HG02610 (cell line): ENCODE results near the gene DENND6A.
"Not testable (repeated sequence)": the region's sequence is repeated elsewhere in the genome, so short reads cannot be mapped to it uniquely, and the experiment has no call there.

Experiments
- ATAC-seq: cut with Tn5 transposase; IDR thresholded peaks from one replicate; pipeline ENCODE4 v1.9.1; 2021; ENCODE audit warnings: mild to moderate bottlenecking, moderate library complexity; ENCODE audit not compliant: unreplicated experiment

DENND6A gene

DNA sequence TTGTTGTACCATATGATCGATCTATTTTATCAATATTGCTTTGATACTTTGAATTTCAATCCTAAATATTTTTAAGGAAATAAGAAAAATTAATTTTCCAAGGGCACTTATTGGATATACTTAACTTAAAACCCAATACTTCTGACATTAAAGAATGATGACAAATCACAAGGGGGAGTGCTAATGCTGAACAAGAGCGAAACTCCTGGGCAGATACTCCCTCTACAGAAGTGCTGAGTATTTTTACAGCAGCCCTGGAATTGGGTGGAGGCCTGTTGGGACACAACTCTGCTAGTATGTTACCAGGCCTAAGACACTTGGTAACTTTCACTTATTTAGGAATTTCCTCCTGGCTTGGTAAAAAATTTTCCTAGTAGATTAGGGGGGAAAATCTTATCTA lies 46.2 kb downstream of the DENND6A start:
- ATAC-seq: no peak

DNA sequence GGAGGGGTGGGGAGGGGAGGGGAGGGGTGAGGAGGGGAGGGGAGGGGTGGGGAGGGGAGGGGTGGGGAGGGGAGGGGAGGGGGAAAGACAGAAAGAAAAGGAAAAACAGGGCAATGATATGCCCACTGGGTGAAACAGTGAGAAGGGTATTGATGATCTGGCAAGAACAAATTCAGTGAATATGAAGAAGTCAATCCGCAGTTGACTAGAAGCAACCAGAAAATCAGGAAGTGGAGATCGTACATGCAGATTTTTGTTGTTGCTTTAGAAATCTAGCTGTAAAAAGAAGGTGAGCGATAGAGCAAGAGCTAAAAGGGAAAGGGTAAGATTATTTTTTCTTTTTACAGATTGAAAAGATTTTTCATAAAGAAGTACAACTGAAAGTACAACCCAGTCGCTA lies 48.1 kb downstream of the DENND6A start:
- ATAC-seq: no peak

DNA sequence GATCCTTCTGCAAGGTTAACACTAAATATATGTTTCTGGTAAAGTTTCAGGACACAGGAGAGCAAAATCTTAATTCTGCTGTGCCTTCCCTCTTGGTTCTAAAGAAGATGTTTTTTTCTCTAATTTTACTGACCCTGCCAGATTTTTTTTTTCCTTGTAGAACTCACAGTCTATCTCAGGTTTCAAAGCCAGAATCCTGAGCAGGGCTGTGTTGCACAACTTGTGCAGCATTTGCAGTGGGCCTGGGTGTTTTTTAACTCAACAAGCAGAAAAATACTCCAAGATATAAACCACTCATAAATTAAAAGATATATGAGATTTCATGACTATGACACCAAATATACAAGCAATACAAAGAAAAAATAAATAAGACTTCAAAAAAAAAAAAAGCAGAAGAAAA lies 55.5 kb downstream of the DENND6A start:
- no peak for ATAC-seq

DNA sequence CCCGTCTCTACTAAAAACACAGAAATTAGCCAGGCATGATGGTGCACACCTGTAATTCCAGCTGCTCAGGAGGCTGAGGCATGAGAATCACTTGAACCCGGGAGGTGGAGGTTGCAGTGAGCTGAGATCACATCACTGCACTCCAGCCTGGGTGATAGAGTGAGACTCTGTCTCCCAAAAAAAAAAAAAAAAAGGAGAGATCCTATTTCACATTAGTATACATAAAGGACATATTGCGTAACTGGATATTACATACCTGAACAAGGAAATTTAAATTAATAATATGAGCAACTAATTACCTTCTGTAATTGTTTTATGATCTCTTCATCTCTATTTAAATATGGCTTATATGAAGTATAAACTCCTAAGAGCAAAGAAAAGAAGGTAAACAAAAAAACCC lies 58.6 kb downstream of the DENND6A start:
- ATAC-seq: not testable (repeated sequence)

DNA sequence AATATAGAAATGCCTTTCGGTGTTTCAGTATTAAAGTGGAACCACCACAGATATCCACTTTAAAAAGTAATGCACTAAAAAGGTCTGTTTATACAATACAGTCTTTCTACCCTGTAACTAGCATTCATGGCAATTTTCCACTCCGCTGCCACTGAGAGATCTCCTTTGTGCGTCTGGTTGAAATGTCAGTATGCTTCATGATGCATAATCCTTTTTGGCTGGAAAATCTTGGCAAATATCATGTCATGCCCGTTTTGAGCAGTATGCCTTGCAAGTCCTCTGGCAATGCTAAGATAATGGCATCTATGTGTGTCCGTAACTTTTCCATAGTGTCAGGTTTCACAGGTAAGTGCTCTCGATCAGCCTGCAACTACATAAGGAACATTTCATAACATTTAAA lies 64.9 kb downstream of the DENND6A start:
- ATAC-seq: no peak

DNA sequence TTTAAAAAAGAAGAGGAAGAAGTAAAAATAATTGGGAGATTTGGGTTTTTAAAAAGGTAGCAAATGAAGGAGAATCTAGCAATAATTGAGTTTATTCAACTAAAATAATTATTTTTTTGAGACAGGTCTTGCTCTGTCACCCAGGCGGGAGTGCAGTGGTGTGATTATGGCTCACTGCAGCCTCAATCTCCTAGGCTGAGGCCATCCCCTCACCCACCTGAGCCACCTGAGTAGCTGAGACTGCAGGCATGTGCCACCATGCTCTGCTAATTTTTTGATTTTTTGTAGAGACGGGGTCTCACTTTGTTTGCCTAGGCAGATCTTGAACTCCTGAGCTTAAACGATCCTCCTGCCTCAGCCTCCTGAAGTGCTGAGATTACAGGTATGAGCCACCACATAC lies 68.1 kb downstream of the DENND6A start:
- no peak for ATAC-seq

DNA sequence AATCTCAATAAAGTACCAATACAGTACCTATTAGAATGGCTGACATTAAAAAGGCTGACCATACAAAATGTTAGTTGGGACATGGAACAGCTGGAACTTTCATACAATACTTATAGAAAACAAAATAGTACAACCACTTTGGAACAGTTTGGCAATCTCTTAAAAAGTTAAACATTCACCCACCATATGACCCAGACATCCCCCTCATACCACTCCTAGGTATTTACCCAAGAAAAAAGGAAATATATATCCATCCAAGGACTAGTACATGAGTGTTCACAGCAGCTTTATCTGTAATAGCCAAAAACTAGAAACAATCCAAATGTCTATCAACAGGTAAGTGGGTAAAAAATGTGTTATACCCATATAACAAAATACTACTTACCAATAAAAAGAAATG lies 70.5 kb downstream of the DENND6A start:
- no peak for ATAC-seq

DNA sequence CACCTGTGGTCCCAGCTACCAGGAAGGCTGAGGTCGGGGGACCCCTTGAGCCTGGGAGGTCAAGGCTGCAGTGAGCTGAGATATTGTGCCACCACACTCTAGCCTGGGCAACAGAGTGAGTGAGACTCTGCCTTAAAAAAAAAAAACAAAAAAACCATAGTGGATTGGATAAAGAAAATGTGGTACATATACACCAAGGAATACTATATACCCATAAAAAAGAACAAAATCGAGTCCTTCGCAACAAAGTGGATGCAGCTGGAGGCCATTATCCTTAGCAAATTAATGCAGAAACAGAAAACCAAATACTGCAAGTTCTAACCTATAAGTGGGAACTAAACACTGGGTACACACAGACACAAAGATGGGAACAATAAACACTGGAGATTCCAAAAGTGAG lies 75.1 kb downstream of the DENND6A start:
- ATAC-seq: no peak

DNA sequence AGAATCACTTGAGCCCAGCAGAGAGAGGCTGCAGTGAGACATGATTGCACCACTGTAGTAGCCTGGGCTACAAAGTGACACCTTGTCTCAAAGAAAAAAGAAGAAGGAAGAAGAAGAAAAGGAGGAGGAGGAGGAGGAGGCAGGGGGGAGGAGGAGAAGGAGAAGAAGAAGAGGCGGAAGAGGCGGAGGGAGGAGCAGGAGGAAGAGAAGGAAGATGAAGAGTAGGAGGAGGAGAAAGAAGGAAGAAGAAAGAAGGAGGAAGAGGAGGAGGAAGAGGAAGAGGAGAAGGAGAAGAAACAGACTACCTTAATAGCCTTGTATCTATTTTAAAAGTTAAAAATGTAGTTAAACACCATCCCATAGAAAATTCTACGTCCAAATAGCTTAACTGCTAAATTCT lies 76.6 kb downstream of the DENND6A start:
- no peak for ATAC-seq

DNA sequence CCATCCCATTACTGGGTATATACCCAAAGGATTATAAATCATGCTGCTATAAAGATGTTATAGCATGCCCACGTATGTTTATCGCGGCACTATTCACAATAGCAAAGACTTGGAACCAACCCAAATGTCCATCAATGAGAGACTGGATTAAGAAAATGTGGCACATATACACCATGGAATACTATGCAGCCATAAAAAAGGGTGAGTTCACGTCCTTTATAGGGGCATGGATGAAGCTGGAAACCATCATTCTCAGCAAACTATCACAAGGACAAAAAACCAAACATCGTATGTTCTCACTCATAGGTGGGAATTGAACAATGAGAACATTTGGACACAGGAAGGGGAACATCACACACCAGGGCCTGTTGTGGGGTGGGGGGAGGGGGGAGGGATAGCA lies 81.0 kb downstream of the DENND6A start:
- not testable (repeated sequence) for ATAC-seq

DNA sequence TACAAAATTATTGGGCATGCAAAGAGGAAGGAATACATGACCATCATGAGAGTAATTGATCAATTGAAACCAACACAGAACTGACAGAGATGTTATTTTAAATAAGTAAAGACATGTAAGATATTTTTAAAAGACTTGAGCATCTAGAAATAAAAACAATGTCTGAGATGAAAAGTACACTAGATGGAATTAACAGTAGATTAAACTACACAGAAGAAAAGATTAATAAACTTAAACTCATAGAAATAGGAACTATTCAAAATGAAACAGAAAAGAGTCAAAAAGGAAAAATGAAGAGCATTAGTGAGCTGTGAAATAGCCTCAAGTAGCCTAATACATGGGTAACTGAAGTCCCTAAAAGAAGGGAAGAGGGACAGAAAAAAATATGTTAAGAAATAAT lies 87.2 kb downstream of the DENND6A start:
- no peak for ATAC-seq

DNA sequence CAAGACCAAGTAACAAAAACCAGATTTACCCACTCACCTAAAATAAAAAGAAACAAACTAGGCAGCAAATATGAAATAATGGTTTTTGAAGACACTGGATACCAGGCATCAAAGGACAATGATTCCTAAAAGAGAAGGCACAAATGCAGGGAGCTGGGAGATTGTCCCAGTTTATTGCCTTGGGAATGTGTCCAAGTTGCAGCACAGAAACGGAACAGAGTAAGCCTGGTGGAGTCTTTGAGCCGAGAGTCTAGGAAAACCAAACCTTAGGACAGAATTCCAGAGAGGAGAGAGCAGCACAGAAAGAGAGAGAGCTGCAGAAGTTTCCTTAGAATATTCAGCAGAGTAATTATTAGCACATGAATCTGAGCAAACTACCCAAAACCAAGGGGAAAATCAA lies 87.9 kb downstream of the DENND6A start:
- ATAC-seq: no peak

DNA sequence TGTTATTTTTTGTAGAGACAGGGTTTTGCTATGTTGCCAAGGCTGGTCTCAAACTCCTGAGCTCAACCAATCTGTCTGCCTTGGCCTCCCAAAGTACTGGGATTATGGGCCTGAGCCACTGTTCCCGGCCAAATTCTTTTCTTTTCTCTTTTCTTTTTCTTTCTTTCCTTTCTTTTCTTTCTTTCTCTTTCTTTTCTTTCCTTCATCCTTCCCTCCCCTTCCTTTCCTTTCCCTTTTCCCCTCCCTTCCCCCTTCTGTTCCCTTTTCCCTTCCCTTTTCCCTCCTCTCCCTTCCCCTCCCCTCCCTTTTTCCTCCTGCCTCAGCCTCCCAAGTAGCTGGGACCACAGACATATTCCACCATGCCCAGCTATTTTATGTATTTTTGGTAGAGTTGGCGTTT lies 92.7 kb downstream of the DENND6A start:
- no peak for ATAC-seq

DNA sequence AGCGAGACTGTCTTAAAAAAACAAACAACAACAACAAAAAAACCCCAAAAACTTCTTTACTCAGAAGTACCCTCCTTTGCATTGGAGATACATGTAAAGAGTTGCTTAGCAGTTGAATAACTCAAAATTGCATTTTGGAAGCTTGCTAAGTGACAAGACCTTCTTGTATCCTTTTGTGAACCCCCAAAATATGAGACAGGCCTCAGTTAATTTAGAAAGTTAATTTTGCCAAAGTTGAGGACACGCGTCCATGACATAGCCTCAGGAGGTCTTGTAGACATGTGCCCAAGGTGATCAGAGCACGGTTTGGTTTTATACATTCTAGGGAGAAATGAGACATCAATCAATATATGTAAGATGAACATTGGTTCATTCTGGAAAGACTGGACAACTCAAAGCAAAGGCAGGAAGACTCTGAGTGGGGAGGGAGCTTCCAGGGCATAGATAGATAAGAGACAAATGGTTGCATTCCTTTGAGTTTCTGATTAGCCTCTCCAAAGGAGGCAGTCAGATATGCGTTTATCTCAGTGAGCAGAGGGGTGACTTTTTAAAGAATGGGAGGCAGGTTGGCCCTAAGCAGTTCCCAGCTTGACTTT lies 94.0 kb downstream of the DENND6A start:
- no peak for ATAC-seq

DNA sequence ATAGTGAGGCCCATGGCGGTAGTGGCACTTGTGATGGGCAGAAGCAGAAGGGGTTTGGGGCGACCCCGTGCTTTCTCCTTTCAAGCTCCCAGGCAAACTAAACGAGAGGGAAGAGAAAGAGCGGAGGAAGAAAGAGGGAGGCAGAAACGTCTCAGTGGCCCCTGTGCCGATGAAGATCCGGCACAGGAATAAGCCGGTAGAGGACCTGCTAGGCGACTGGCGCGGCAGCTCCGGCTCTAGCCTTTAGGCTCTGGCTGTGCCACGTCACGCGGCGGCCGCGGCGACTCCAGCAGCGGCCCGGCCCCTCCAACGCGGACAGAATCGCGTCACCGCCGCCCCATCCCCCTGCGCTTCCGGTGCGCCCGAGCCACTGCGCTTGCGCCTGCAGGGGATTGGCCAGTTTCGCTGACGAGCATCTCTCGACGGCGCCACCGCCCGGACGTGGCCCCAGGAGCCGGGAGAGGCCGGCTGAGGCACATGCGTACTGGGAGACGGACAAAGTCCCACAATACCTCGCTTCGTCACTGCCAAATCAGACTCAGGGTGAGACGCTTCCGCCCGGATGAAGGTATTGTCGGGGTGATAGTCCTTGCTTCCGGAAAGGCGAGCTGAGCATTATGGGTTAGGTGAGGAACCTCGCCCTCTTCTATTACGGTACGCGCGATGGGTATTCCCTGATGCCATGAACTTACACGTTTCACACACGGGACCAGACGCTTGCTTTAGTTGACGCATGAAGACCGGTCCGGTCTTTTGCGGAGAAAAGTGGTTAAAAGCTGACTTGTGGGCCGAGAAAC lies 95.6 kb downstream of the DENND6A start, which contains the start of gene ARF4:
ARF4 (minus strand) TSS at position 218 of the 797 bp plus-strand sequence; CDS start at position 14, 204 bp downstream.
- peak; percentile 95 for ATAC-seq

DNA sequence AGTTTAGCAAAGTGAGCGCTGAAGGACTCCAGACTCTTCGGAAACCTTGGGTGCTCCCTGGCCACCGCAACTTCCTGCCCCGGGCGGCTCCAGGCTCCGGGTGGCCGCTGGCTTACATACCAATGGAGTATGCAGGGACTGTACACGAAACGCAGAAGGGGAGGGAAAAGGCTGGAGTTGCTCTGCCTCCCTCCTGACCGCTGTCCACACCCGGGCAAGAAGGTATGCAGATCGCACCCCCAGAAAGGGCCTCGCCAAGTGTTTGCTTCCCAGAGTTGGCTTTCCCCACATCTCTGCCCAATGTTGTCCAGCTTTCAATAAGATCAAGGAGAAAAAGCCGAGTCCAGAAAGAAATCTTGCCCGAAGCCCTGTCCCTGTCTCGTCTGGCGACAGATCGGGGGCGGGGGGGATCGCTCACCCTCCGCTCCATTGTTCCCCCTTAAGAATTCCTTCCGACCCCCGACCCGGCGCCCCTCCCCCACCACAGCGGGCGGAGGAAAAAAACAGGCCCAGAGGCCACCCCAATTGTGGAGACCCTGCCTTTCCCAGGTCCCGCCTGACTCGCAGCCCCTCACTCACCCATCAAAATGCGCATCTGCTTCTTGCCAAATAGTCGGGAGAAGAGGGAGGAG lies 96.3 kb downstream of the DENND6A start:
- ATAC-seq: no peak

DNA sequence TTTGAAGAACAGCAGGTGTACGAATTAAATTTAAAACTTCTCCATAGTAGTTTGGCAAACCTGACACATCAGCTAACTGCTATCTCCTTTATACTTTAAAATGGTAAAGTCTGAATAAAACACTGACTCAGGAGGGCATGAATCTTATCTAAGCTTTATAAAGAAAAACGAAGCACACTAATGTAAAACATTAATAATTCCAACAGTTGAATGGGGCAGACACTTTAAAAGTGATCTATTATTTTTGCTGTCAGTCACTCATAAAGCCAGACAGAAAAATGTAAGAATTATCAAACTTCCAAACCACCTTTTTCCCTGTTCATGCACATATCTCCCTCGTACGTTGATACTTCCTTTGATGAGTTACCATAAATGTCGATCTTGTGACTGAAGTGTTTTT lies 98.3 kb downstream of the DENND6A start:
- no peak for ATAC-seq

DNA sequence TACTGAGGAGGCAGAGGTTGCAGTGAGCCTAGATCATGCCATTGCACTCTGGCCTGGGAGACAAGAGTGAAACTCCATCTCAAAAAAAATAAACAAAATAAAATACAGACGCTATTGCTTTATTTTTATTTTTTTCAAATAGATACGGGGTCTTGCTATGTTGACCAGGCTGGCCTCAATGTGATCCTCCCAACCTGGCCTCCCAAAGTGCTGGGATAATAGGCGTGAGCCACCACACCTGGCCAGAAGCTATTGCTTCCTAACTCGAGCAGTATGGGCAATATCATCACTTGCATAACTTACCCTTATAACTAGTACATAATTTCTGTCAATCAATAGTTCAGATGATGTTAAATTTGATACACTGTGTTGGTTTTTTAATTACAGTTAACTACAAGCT lies 98.7 kb downstream of the DENND6A start:
- ATAC-seq: no peak

DNA sequence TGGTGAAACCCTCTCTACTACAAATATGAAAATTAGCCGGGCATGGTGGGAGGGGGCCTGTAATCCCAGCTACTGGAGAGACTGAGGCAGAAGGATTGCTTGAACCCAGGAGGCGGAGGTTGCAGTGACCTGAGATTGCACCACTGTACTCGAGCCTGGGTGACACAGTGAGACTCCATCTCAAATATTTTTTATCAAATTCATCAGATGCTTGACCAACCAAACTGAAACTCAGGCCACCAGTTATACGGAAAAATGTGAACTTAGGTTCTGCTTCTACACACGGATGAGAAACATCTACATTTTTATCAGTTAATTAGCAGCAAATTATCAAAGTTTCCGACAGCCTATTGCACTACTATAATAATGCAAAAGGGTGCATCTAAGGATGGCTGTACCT lies 100.6 kb downstream of the DENND6A start:
- ATAC-seq: no peak

DNA sequence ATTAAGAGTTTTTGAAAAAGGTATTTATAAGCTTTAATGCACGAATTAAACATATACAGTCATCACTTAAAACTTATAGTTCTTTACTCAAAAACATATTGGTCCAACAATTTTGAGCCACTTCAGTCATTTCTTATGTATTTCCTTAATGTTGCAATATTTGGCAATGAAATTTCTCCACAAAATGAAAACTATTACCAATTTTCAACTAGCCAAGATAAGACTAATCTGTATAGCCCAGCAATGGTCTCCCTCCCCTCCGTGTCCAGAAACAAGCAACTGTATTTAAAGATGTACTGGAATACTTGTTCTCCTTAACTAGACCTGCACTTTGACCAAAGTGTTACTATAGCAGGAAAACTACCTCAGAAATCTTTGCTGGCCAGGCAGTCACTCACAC lies 105.0 kb downstream of the DENND6A start:
- ATAC-seq: no peak

DNA sequence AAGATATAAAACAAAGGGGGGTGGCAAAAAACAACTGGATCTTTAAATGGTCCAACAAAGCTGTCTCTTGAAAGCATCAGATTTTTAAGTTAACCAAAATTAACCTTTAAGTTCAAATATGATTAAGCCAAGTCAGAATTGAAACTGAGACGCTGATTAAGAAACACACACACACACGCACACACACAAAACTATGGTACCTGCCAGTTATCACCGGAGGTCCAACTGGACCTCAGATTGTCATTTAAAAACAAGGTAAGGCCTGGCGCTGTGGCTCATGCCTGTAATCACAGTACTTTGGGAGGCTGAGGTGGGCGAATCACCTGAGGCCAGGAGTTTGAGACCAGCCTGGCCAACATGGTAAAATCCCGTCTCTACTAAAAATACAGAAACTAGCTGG lies 106.1 kb downstream of the DENND6A start:
- no peak for ATAC-seq

DNA sequence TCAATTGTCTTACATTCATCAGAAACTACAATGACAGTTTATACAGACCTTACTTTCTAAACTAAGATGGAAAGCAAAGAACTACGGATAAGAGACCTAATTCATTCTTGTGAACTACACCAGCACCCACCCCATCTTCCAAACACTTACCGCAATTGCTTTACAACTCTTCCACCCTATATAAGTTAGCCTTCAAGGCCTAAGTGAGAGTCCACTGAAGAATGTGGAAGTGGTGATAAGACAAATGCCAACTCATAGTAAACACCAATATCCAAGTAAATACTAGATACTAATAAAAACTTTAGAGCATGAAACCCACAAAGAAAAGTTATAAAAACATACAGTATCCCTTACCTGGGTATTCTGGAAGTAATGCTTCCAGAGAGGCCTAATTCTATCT lies 109.3 kb downstream of the DENND6A start:
- ATAC-seq: no peak
